Stimulated activated naive CD4-positive, alpha-beta T cell (primary cell): Measurements from ENCODE around the gene CAMSAP1.

Experiments used
- DNase-seq, 6 experiments: peaks; one replicate each; lab custom pipeline; 2025; lab: John Stamatoyannopoulos, UW

The CAMSAP1 gene

GRCh38 chr9:135813671-135814290, 93.6 kb downstream of the CAMSAP1 start:
- DNase-seq, result no peak

GRCh38 chr9:135812961-135813360, 94.4 kb downstream of the CAMSAP1 start:
- DNase-seq, result no peak

- no peak for DNase-seq
These were observed 95.5 kb downstream of the CAMSAP1 start for GRCh38 chr9:135811801-135812200.

GRCh38 chr9:135810806-135811575, 96.4 kb downstream of the CAMSAP1 start:
- no peak for DNase-seq

- no peak for DNase-seq
These were observed 98.2 kb downstream of the CAMSAP1 start for GRCh38 chr9:135809166-135809565.

GRCh38 chr9:135805422-135806022, 101.8 kb downstream of the CAMSAP1 start:
- DNase-seq, result no peak

GRCh38 chr9:135804581-135805421, 102.5 kb downstream of the CAMSAP1 start:
- DNase-seq, result no peak

GRCh38 chr9:135803441-135803840, 103.9 kb downstream of the CAMSAP1 start:
- DNase-seq, result no peak

GRCh38 chr9:135802876-135803419, 104.4 kb downstream of the CAMSAP1 start:
- DNase-seq, result no peak

- DNase-seq, result no peak
These were observed 106.3 kb downstream of the CAMSAP1 start for GRCh38 chr9:135801070-135801469.

- no peak for DNase-seq
These were observed 108.1 kb downstream of the CAMSAP1 start for GRCh38 chr9:135799261-135799660.

GRCh38 chr9:135798263-135798585, 109.1 kb downstream of the CAMSAP1 start:
- no peak for DNase-seq

GRCh38 chr9:135797507-135798262, 109.7 kb downstream of the CAMSAP1 start:
- DNase-seq, result no peak

GRCh38 chr9:135796784-135797485, 110.4 kb downstream of the CAMSAP1 start:
- DNase-seq, result no peak

- DNase-seq, result no peak
These were observed 112.0 kb downstream of the CAMSAP1 start for GRCh38 chr9:135795391-135795790.

GRCh38 chr9:135794361-135794885, 112.9 kb downstream of the CAMSAP1 start:
- DNase-seq, result no peak

- no peak for DNase-seq
These were observed 113.3 kb downstream of the CAMSAP1 start for GRCh38 chr9:135794057-135794335.

- DNase-seq, result no peak
These were observed 113.9 kb downstream of the CAMSAP1 start for GRCh38 chr9:135793221-135794056.

GRCh38 chr9:135792268-135793128, 114.8 kb downstream of the CAMSAP1 start:
- no peak for DNase-seq
